DND-41 (cell line): ENCODE measurements around the gene MAX.
"Not testable (repeated sequence)": the region's sequence is repeated elsewhere in the genome, so short reads cannot be mapped to it uniquely, and the experiment has no call there.

ENCODE experiments used
- CTCF ChIP-seq: IDR thresholded peaks from 2 replicates; pipeline ENCODE4 v1.5.1; 2012; ENCODE audit warnings: borderline replicate concordance, low read length, moderate library complexity, mild to moderate bottlenecking; ENCODE audit not compliant: poor library complexity, severe bottlenecking; ENCODE audit errors: extremely low read depth
- EZH2 ChIP-seq: IDR thresholded peaks from 3 replicates; pipeline ENCODE4 v1.6.1; 2012; ENCODE audit warnings: borderline replicate concordance, low read depth, mild to moderate bottlenecking, moderate library complexity, low read length, inconsistent platforms; ENCODE audit not compliant: severe bottlenecking

- TF ChIP-seq CTCF, EZH2: not testable (repeated sequence)
Observed at GRCh38 chr14:65087835-65088234, 14.5 kb downstream of the MAX start.
